ENCODE results near the gene TF.

TF gene

GRCh38 chr3:133827136-133827535 lies 80.9 kb downstream of the TF start:
- no peak overlapping the region for H3K4me3 ChIP-seq (ENCODE audit: low read length)
- H3K27me3 ChIP-seq (replicated peaks; ENCODE audit: insufficient read depth, low read length), result no peaks in the 10 kb centered on the region
- TF ChIP-seq EZH2phosphoT487 (IDR thresholded peaks at IDR 0.05; ENCODE audit: low read length) (no peak), EZH2 (optimal IDR thresholded peaks at IDR 0.05; ENCODE audit: low read depth, low read length) (no peak)
- TF ChIP-seq, protein P1, sequence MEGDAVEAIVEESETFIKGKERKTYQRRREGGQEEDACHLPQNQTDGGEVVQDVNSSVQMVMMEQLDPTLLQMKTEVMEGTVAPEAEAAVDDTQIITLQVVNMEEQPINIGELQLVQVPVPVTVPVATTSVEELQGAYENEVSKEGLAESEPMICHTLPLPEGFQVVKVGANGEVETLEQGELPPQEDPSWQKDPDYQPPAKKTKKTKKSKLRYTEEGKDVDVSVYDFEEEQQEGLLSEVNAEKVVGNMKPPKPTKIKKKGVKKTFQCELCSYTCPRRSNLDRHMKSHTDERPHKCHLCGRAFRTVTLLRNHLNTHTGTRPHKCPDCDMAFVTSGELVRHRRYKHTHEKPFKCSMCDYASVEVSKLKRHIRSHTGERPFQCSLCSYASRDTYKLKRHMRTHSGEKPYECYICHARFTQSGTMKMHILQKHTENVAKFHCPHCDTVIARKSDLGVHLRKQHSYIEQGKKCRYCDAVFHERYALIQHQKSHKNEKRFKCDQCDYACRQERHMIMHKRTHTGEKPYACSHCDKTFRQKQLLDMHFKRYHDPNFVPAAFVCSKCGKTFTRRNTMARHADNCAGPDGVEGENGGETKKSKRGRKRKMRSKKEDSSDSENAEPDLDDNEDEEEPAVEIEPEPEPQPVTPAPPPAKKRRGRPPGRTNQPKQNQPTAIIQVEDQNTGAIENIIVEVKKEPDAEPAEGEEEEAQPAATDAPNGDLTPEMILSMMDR (IDR thresholded peaks at IDR 0.05; ENCODE audit: low read length), result no peak
- no peak overlapping the region for H2AFZ ChIP-seq (ENCODE audit: low read length)
- H3K4me1 ChIP-seq (ENCODE audit: low read length), result no peaks in the 10 kb centered on the region
- no peak for DNase-seq
- no peaks in the 10 kb centered on the region; the same call in 1 of the 2 replicates for H3K36me3 ChIP-seq (replicated peaks; ENCODE audit: insufficient read depth, low read length)
- H3F3A ChIP-seq (ENCODE audit: insufficient read depth, low read length), result no peaks in the 10 kb centered on the region
- no peaks in the 10 kb centered on the region for H3K9me3 ChIP-seq (replicated peaks; ENCODE audit: insufficient read depth, low read length)
- no peaks in the 10 kb centered on the region for H3K9me2 ChIP-seq (replicated peaks; ENCODE audit: insufficient read depth, low read length)
- H3K9ac ChIP-seq (ENCODE audit: low read length), result no peak overlapping the region
- H3K79me2 ChIP-seq (ENCODE audit: low read length), result no peaks in the 10 kb centered on the region
- H3K27ac ChIP-seq (ENCODE audit: low read length), result no peak overlapping the region
- no peak overlapping the region for H3K4me2 ChIP-seq (ENCODE audit: low read depth, low read length)
- no peaks in the 10 kb centered on the region for H4K20me1 ChIP-seq (ENCODE audit: insufficient read depth, low read length)

GRCh38 chr3:133827684-133828083 lies 81.5 kb downstream of the TF start:
- Histone ChIP-seq H3K27me3 (replicated peaks; ENCODE audit: insufficient read depth, low read length) (no peaks in the 10 kb centered on the region), H3K4me2 (ENCODE audit: low read depth, low read length) (no peak overlapping the region), H2AFZ (ENCODE audit: low read length) (no peak overlapping the region), H4K20me1 (ENCODE audit: insufficient read depth, low read length) (no peaks in the 10 kb centered on the region), H3F3A (ENCODE audit: insufficient read depth, low read length) (no peaks in the 10 kb centered on the region), H3K9me3 (replicated peaks; ENCODE audit: insufficient read depth, low read length) (no peaks in the 10 kb centered on the region), H3K4me3 (ENCODE audit: low read length) (no peak overlapping the region), H3K36me3 (replicated peaks; ENCODE audit: insufficient read depth, low read length) (no peaks in the 10 kb centered on the region; the same call in 1 of the 2 replicates), H3K9ac (ENCODE audit: low read length) (no peak overlapping the region), H3K79me2 (ENCODE audit: low read length) (no peaks in the 10 kb centered on the region), H3K4me1 (ENCODE audit: low read length) (no peaks in the 10 kb centered on the region), H3K9me2 (replicated peaks; ENCODE audit: insufficient read depth, low read length) (no peaks in the 10 kb centered on the region), H3K27ac (ENCODE audit: low read length) (no peak overlapping the region)
- no peak for DNase-seq
- TF ChIP-seq, protein P1 (IDR thresholded peaks at IDR 0.05; ENCODE audit: low read length), result no peak
- TF ChIP-seq EZH2 (optimal IDR thresholded peaks at IDR 0.05; ENCODE audit: low read depth, low read length) (no peak), EZH2phosphoT487 (IDR thresholded peaks at IDR 0.05; ENCODE audit: low read length) (no peak)

DNA sequence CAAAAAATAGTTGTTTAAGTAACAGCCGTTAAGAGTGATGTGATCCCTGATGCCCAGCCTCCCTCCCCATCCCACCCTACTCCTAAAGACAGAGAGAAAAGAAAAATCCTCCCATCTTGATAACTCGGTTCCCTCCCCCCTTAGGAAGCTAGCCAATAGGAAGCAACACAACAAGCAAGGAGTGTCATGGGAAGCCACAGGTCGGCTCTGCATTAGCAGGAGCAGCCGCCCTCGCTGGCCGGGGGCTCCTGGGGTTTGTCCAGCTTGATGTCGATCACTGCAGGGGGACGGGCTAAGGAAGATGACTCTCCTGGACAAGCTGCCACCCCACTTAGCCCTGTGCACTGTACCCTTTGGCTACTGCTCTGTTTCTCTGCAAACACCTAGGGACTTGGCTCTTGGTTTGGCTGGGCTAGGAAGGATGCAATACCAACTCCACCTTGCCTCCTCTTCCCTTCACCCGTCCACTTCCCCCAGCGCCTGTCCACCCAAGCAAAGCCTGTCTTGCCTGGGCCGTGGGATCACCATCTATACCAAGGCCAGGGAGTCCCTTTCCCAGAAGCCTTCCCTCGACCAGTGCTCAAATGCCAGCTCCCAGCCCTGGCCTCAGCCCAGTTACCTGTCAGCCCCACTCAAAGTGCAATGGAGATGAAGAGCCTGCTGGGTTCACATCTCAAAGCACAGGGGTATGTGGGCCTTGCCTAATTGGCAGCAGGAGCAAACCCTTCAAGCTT lies 82.5 kb downstream of the TF start:
- H3F3A ChIP-seq (ENCODE audit: insufficient read depth, low read length), result no peaks in the 10 kb centered on the region
- TF ChIP-seq EZH2phosphoT487 (IDR thresholded peaks at IDR 0.05; ENCODE audit: low read length) (no peak), EZH2 (optimal IDR thresholded peaks at IDR 0.05; ENCODE audit: low read depth, low read length) (no peak)
- TF ChIP-seq, protein P1 (IDR thresholded peaks at IDR 0.05; ENCODE audit: low read length), result no peak
- H3K27ac ChIP-seq (ENCODE audit: low read length), result no peak overlapping the region

More for the DNA sequence above, 82.5 kb downstream of the TF start:
- DNase-seq, result no peak
- Histone ChIP-seq H4K20me1 (ENCODE audit: insufficient read depth, low read length) (no peaks in the 10 kb centered on the region), H3K79me2 (ENCODE audit: low read length) (no peaks in the 10 kb centered on the region), H3K9me2 (replicated peaks; ENCODE audit: insufficient read depth, low read length) (no peaks in the 10 kb centered on the region), H2AFZ (ENCODE audit: low read length) (no peak overlapping the region), H3K4me3 (ENCODE audit: low read length) (no peak overlapping the region), H3K27me3 (replicated peaks; ENCODE audit: insufficient read depth, low read length) (no peaks in the 10 kb centered on the region), H3K9ac (ENCODE audit: low read length) (no peak overlapping the region), H3K36me3 (replicated peaks; ENCODE audit: insufficient read depth, low read length) (no peaks in the 10 kb centered on the region; the same call in 1 of the 2 replicates), H3K9me3 (replicated peaks; ENCODE audit: insufficient read depth, low read length) (no peaks in the 10 kb centered on the region), H3K4me1 (ENCODE audit: low read length) (no peaks in the 10 kb centered on the region), H3K4me2 (ENCODE audit: low read depth, low read length) (no peak overlapping the region)
